ENCODE data around the gene TRPM3. TPM values are rescaled to one million over a fixed set of nuclear protein-coding genes. Genes with fewer than 3 reads are reported as not detected.

Gene TRPM3
- total and polyA plus RNA-seq, 9 of the 15 experiments (the other 6 are each of a cell fraction or from before 2014, with no cell fraction given), result 0.04 TPM; not detected in 8

DNA sequence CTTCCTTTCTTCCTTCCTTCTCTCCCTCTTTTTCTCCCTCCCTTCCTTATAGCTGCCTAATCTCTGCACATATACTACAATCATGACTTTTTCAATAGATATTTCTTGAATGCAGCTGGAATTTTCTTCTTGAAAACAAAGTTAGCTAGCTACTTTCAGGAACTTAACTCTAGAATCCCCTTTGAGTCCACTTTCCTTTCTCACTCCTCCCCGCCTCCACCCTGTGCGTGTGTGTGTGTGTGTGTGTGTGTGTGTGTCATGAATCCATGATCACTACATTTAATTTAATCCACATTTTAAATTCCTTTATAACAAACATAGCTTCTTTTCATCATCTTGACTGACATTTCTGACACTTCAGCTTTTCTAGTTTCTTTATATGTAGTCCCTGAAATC lies 539.5 kb downstream of the TRPM3 start:
- TF ChIP-seq GATAD2A (IDR thresholded peaks at IDR 0.05) (no peak), SMAD3 (CRISPR knock-in tag; conservative IDR thresholded peaks at IDR 0.05) (no peak), CSDE1 (IDR thresholded peaks at IDR 0.05) (no peak), TCF7L2 (IDR thresholded peaks at IDR 0.05; ENCODE audit: low read depth, low read length) (no peak), NFRKB (IDR thresholded peaks at IDR 0.05; ENCODE audit: low read depth) (no peak), ZNF696 (CRISPR knock-in tag; conservative IDR thresholded peaks at IDR 0.05) (no peak), KLF6 (CRISPR knock-in tag; IDR thresholded peaks at IDR 0.05; ENCODE audit: borderline replicate concordance) (no peak), ZNF668 (CRISPR knock-in tag; IDR thresholded peaks at IDR 0.05) (no peak), PHF8 (IDR thresholded peaks at IDR 0.05; ENCODE audit: borderline replicate concordance, low read length) (no peak), GTF2A2 (tag; IDR thresholded peaks at IDR 0.05) (no peak), THRAP3 (IDR thresholded peaks at IDR 0.05; ENCODE audit: borderline replicate concordance) (no peak), RAD51 (IDR thresholded peaks at IDR 0.05; ENCODE audit: borderline replicate concordance, low read depth) (no peak)
- TF ChIP-seq, protein P1, sequence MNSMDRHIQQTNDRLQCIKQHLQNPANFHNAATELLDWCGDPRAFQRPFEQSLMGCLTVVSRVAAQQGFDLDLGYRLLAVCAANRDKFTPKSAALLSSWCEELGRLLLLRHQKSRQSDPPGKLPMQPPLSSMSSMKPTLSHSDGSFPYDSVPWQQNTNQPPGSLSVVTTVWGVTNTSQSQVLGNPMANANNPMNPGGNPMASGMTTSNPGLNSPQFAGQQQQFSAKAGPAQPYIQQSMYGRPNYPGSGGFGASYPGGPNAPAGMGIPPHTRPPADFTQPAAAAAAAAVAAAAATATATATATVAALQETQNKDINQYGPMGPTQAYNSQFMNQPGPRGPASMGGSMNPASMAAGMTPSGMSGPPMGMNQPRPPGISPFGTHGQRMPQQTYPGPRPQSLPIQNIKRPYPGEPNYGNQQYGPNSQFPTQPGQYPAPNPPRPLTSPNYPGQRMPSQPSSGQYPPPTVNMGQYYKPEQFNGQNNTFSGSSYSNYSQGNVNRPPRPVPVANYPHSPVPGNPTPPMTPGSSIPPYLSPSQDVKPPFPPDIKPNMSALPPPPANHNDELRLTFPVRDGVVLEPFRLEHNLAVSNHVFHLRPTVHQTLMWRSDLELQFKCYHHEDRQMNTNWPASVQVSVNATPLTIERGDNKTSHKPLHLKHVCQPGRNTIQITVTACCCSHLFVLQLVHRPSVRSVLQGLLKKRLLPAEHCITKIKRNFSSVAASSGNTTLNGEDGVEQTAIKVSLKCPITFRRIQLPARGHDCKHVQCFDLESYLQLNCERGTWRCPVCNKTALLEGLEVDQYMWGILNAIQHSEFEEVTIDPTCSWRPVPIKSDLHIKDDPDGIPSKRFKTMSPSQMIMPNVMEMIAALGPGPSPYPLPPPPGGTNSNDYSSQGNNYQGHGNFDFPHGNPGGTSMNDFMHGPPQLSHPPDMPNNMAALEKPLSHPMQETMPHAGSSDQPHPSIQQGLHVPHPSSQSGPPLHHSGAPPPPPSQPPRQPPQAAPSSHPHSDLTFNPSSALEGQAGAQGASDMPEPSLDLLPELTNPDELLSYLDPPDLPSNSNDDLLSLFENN (IDR thresholded peaks at IDR 0.05; ENCODE audit: low read depth in 2 of 2, low read length in 2 of 2), result no peak
- Histone ChIP-seq H3K79me2 (ENCODE audit: control insufficient read depth, insufficient read depth, low read length) (no peaks in the 10 kb centered on the region), H3K4me3 (no peak overlapping the region), H4K20me1 (replicated peaks; ENCODE audit: control insufficient read depth, insufficient read depth, low read length) (no peaks in the 10 kb centered on the region), H3K36me3 (ENCODE audit: control insufficient read depth, insufficient read depth, low read length) (no peaks in the 10 kb centered on the region), H3K27me3 (ENCODE audit: control insufficient read depth in 2 of 2, insufficient read depth in 2 of 2, low read length in 2 of 2) (peaks cover 0 to 18% of the 10 kb centered on the region in 2 experiments; a peak in 3 of 5 replicates), H3K9me1 (ENCODE audit: control insufficient read depth, insufficient read depth, low read length) (no peaks in the 10 kb centered on the region), H3K4me1 (replicated peaks in 1 of 2; ENCODE audit: control insufficient read depth in 2 of 2, insufficient read depth in 2 of 2, low read length in 2 of 2) (no peaks in the 10 kb centered on the region; a peak in 1 of 5 replicates), H3K4me2 (ENCODE audit: insufficient read depth, low read length) (no peak overlapping the region), H3K9me3 (replicated peaks; ENCODE audit: control insufficient read depth, insufficient read depth, low read depth, low read length) (no peaks in the 10 kb centered on the region), H3K27ac (ENCODE audit: extremely low read depth, low read depth, low read length) (no peak overlapping the region), H3K9ac (ENCODE audit: insufficient read depth in 1 of 2, low read depth in 2 of 2, low read length in 2 of 2) (no peak overlapping the region), H2AFZ (ENCODE audit: low read depth, low read length) (no peak overlapping the region)
- DNase-seq (ENCODE audit: extremely low read depth in 1 of 4, low spot score in 3 of 4), result no peak
- CTCF ChIA-PET (ENCODE audit: low intra/inter-chr PET ratio), result no interaction called here
- FAIRE-seq, result no peak
- 0% methylated on average over 2 of the region's 2 CpGs for WGBS (ENCODE audit: insufficient coverage, low coverage, missing lambda C conversion rate)
- POLR2A ChIA-PET, result no interaction called here
- BruUV-seq (replicated peaks), result no TSS peak
- in situ Hi-C loops (cut with MboI), result loop anchor here (25.0 kb wide), 1 partner anchor 620 kb away; no protein-coding TSS in a partner anchor
- intact Hi-C loops (cut with micrococcal nuclease), result no loop called here
- ATAC-seq, result no peak

Measured in K562 (cell line).